ENCODE results near the gene MAP2K5. TPM values are rescaled to one million over a fixed set of nuclear protein-coding genes. Genes with fewer than 3 reads are reported as not detected.

MAP2K5 gene
- total RNA-seq, 1 donor from 2014 or later, result 25.0 TPM

DNA sequence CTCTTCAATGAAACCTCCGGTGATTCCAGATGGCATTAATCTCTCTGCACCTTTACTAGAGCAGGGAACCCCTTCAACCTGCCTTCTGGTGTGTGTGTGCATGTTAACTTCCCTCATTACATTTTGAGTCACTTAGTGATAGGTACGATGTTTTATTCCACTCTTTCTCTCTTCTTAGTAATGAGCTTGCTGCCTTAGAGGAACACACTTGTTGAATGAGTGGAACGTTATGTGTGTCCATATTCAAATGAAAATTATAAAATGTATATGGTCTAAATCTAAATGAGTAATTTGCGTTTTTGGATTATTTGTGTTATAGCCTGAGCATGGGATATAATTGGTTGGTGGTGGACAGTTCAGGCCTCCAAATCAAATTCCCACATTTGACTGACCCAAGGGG is 12.1 kb downstream of the MAP2K5 start:
- H3K9me3 ChIP-seq (replicated peaks), result no peaks in the 10 kb centered on the region
- no peak overlapping the region for H3K4me3 ChIP-seq
- intact Hi-C loops (cut with micrococcal nuclease), result no loop called here
- H3K36me3 ChIP-seq, result peaks cover 39% of the 10 kb centered on the region
- no peak for TF ChIP-seq CTCF (IDR thresholded peaks at IDR 0.05; ENCODE audit: borderline replicate concordance)
- no peaks in the 10 kb centered on the region for H3K27me3 ChIP-seq (ENCODE audit: low read depth)
- DNase-seq, result no peak
- H3K27ac ChIP-seq (replicated peaks), result no peak overlapping the region
- peaks cover 19% of the 10 kb centered on the region for H3K4me1 ChIP-seq

GRCh38 chr15:67556976-67557570 is 14.6 kb downstream of the MAP2K5 start:
- no peak overlapping the region for H3K27ac ChIP-seq (replicated peaks)
- intact Hi-C loops (cut with micrococcal nuclease), result no loop called here
- H3K36me3 ChIP-seq, result peaks cover 31% of the 10 kb centered on the region
- no peak for DNase-seq
- no peak for TF ChIP-seq CTCF (IDR thresholded peaks at IDR 0.05; ENCODE audit: borderline replicate concordance)
- H3K9me3 ChIP-seq (replicated peaks), result no peaks in the 10 kb centered on the region
- H3K4me1 ChIP-seq, result no peaks in the 10 kb centered on the region
- no peak overlapping the region for H3K4me3 ChIP-seq
- H3K27me3 ChIP-seq (ENCODE audit: low read depth), result no peaks in the 10 kb centered on the region

DNA sequence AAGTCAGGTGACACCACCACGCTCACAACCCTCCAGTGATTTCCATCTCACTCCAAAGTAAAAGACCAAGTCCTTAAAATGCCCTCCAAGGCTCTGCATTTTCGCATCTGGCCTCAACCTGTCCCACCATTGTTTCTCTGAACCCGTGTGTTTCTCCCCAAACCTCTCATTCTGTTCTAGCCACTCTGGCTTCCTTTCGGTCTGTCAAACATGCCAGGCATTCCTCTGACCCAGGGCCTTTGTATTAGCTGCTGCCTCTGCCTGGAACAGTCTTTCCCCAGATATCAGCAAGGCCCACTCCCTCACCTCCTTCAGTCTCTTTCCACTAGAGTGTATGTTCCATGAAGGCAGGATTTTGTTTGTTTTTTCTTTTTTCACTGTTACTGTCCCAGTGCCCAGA is 16.0 kb downstream of the MAP2K5 start:
- H3K27me3 ChIP-seq (ENCODE audit: low read depth), result no peaks in the 10 kb centered on the region
- H3K9me3 ChIP-seq (replicated peaks), result no peaks in the 10 kb centered on the region
- no peak for DNase-seq
- no peak for TF ChIP-seq CTCF (IDR thresholded peaks at IDR 0.05; ENCODE audit: borderline replicate concordance)
- no peaks in the 10 kb centered on the region for H3K4me1 ChIP-seq
- intact Hi-C loops (cut with micrococcal nuclease), result no loop called here
- H3K27ac ChIP-seq (replicated peaks), result no peak overlapping the region
- peaks cover 30% of the 10 kb centered on the region for H3K36me3 ChIP-seq
- no peak overlapping the region for H3K4me3 ChIP-seq

GRCh38 chr15:67559158-67559557 is 16.7 kb downstream of the MAP2K5 start:
- intact Hi-C loops (cut with micrococcal nuclease), result no loop called here
- no peaks in the 10 kb centered on the region for H3K9me3 ChIP-seq (replicated peaks)
- TF ChIP-seq CTCF (IDR thresholded peaks at IDR 0.05; ENCODE audit: borderline replicate concordance), result no peak
- peaks cover 30% of the 10 kb centered on the region for H3K36me3 ChIP-seq
- H3K4me1 ChIP-seq, result no peaks in the 10 kb centered on the region
- DNase-seq, result no peak
- H3K27ac ChIP-seq (replicated peaks), result no peak overlapping the region
- H3K27me3 ChIP-seq (ENCODE audit: low read depth), result no peaks in the 10 kb centered on the region
- no peak overlapping the region for H3K4me3 ChIP-seq

DNA sequence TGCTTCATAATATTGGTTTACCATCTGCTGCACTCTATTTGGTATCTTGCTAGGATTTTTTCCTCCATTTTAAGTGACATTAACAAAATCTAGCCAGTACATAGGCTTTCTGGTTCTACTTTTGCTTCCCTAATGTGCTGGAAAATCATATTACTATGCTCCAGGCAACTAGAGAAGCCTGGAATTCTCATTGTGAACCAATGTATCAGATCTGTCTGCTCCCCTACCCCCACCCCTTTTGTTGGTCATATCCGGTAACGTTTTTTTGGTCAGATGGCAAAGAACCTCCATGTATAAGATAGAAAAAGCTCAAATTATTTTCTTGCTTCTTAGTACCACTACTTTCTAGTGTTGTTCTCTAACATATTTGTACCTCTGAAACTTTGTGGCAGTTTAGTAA is 17.1 kb downstream of the MAP2K5 start:
- Histone ChIP-seq H3K27me3 (ENCODE audit: low read depth) (no peaks in the 10 kb centered on the region), H3K9me3 (replicated peaks) (no peaks in the 10 kb centered on the region), H3K4me3 (no peak overlapping the region), H3K27ac (replicated peaks) (no peak overlapping the region), H3K4me1 (no peaks in the 10 kb centered on the region), H3K36me3 (peaks cover 30% of the 10 kb centered on the region)
- no peak for DNase-seq
- TF ChIP-seq CTCF (IDR thresholded peaks at IDR 0.05; ENCODE audit: borderline replicate concordance), result no peak
- intact Hi-C loops (cut with micrococcal nuclease), result no loop called here

Data from left ventricle myocardium inferior (tissue), 1 donor.